Loucy (cell line): Measurements from ENCODE around the gene KLHDC8A.

Experiments
- H2AFZ ChIP-seq: fragments of 200-600 bp; sonication (generic); 2 replicates; pipeline ENCODE4 v1.6.0; 2016; ENCODE audit warnings: antibody characterized with exemption, mild to moderate bottlenecking, low read length, moderate library complexity
- H3F3A ChIP-seq: fragments of 200-600 bp; 2 replicates; pipeline ENCODE4 v1.6.0; 2016; ENCODE audit warnings: antibody characterized with exemption, low read depth, mild to moderate bottlenecking
- H3K27me3 ChIP-seq: fragments of 200-600 bp; sonication (generic); 2 replicates; pipeline ENCODE4 v1.6.1; 2014; ENCODE audit warnings: low read length, mild to moderate bottlenecking; ENCODE audit not compliant: insufficient read depth, poor library complexity, severe bottlenecking
- H3K36me3 ChIP-seq: fragments of 200-600 bp; sonication (generic); 2 replicates; pipeline ENCODE4 v1.6.1; 2016; ENCODE audit warnings: low read length; ENCODE audit not compliant: insufficient read depth
- H3K4me1 ChIP-seq: fragments of 200-600 bp; sonication (generic); 2 replicates; pipeline ENCODE4 v1.5.1; 2014; ENCODE audit warnings: low read length, mild to moderate bottlenecking; ENCODE audit not compliant: insufficient read depth, poor library complexity, severe bottlenecking
- H3K4me2 ChIP-seq: fragments of 200-600 bp; sonication (generic); 2 replicates; pipeline ENCODE4 v1.6.0; 2014; ENCODE audit warnings: antibody characterized with exemption, low read length, low read depth, mild to moderate bottlenecking; ENCODE audit not compliant: poor library complexity, severe bottlenecking
- H3K4me3 ChIP-seq: fragments of 200-600 bp; sonication (generic); 2 replicates; pipeline ENCODE4 v1.5.1; 2014; ENCODE audit warnings: low read length, mild to moderate bottlenecking, mixed read lengths; ENCODE audit not compliant: poor library complexity, severe bottlenecking
- H3K79me2 ChIP-seq: fragments of 200-600 bp; sonication (generic); 2 replicates; pipeline ENCODE4 v1.6.1; 2014; ENCODE audit warnings: low read length; ENCODE audit not compliant: insufficient read depth
- H3K9ac ChIP-seq: fragments of 200-600 bp; sonication (generic); 2 replicates; pipeline ENCODE4 v1.6.0; 2014; ENCODE audit warnings: mild to moderate bottlenecking, low read depth, low read length, moderate library complexity; ENCODE audit not compliant: poor library complexity, severe bottlenecking
- H3K9me2 ChIP-seq: fragments of 200-600 bp; sonication (generic); replicated peaks from 2 replicates; pipeline ENCODE4 v1.6.1; 2016; ENCODE audit warnings: low read depth, low read length, mixed read lengths
- H3K9me3 ChIP-seq: fragments of 200-600 bp; sonication (generic); 2 replicates; pipeline ENCODE4 v1.6.1; 2014; ENCODE audit warnings: mild to moderate bottlenecking, antibody characterized with exemption, low read length, low read depth; ENCODE audit not compliant: insufficient read depth
- H4K20me1 ChIP-seq: fragments of 200-600 bp; sonication (generic); 2 replicates; pipeline ENCODE4 v1.6.0; 2014; ENCODE audit warnings: antibody characterized with exemption, low read length, mild to moderate bottlenecking; ENCODE audit not compliant: insufficient read depth, poor library complexity, severe bottlenecking
- EZH2phosphoT487 ChIP-seq: fragments of 200-600 bp; IDR thresholded peaks from 2 replicates; pipeline ENCODE4 v1.6.1; 2018; ENCODE audit warnings: antibody characterized with exemption, mild to moderate bottlenecking, moderate library complexity, borderline replicate concordance
- TF ChIP-seq, protein P1 (sequence below): fragments of 200-600 bp; sonication (generic); conservative IDR thresholded peaks from 2 replicates; pipeline ENCODE4 v1.5.1; 2014; ENCODE audit warnings: mild to moderate bottlenecking, antibody characterized with exemption, low read length

Gene KLHDC8A

GRCh38 chr1:205351984-205352713, 4.6 kb downstream of the KLHDC8A start:
- Histone ChIP-seq H3K4me2 (no peak overlapping the region), H3K9ac (no peak overlapping the region), H3K79me2 (no peaks in the 10 kb centered on the region), H3K4me1 (peaks cover 4% of the 10 kb centered on the region), H4K20me1 (no peaks in the 10 kb centered on the region), H3K36me3 (no peaks in the 10 kb centered on the region), H3K9me3 (no peaks in the 10 kb centered on the region), H2AFZ (no peak overlapping the region), H3F3A (no peaks in the 10 kb centered on the region), H3K27me3 (no peaks in the 10 kb centered on the region), H3K9me2 (no peaks in the 10 kb centered on the region), H3K4me3 (no peak overlapping the region)
- TF ChIP-seq, protein P1, sequence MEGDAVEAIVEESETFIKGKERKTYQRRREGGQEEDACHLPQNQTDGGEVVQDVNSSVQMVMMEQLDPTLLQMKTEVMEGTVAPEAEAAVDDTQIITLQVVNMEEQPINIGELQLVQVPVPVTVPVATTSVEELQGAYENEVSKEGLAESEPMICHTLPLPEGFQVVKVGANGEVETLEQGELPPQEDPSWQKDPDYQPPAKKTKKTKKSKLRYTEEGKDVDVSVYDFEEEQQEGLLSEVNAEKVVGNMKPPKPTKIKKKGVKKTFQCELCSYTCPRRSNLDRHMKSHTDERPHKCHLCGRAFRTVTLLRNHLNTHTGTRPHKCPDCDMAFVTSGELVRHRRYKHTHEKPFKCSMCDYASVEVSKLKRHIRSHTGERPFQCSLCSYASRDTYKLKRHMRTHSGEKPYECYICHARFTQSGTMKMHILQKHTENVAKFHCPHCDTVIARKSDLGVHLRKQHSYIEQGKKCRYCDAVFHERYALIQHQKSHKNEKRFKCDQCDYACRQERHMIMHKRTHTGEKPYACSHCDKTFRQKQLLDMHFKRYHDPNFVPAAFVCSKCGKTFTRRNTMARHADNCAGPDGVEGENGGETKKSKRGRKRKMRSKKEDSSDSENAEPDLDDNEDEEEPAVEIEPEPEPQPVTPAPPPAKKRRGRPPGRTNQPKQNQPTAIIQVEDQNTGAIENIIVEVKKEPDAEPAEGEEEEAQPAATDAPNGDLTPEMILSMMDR, result no peak
- TF ChIP-seq EZH2phosphoT487, result no peak

DNA sequence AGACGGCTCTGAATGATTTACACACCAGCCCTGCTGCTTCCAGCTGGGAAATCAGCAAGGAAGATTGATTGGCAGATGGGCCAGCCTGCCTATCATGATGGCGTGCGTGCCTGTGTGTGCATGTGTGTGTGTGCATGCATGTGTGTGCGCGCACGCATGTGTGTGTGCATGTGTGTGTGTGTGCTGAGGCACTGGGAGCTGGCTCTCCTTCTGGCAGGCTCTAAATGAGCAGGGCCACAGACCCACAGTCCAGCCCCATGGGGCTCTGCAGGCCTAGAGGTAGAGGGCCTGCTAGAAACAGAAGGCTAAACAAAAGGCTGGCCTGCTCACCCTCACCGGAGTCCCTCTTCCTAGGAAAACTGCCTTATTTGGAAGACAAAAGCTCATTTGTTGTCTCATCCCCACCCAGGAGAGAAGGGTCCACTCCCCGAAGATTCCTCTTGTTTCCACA, 6.0 kb downstream of the KLHDC8A start:
- Histone ChIP-seq H3K36me3 (no peaks in the 10 kb centered on the region), H3K79me2 (no peaks in the 10 kb centered on the region), H4K20me1 (no peaks in the 10 kb centered on the region), H3K4me1 (peaks cover 4% of the 10 kb centered on the region), H3K4me3 (no peak overlapping the region), H3F3A (no peaks in the 10 kb centered on the region), H3K27me3 (no peaks in the 10 kb centered on the region), H2AFZ (no peak overlapping the region), H3K9me2 (no peaks in the 10 kb centered on the region), H3K4me2 (no peak overlapping the region), H3K9me3 (no peaks in the 10 kb centered on the region), H3K9ac (no peak overlapping the region)
- TF ChIP-seq, protein P1, result no peak
- no peak for TF ChIP-seq EZH2phosphoT487

DNA sequence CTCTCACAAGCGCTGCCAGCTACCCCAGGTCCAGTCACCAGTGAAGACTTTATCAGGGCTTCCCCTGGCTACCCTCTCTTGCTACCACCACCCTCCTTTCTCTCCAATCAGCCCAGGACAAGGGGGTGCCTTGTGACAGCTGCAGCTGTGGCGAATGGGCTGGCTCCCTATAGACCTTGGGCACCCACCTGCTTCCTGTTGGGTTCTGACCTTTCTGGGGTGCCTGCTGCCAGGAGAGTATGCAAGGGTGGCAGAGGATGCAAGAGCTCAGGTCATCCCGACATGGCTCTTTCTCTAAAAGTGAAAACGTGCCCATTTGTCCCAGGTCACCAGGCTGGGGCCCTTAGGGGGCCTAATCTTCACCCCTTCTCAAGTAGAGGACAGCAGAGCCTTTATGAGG, 6.6 kb downstream of the KLHDC8A start:
- Histone ChIP-seq H3K9me3 (no peaks in the 10 kb centered on the region), H2AFZ (no peak overlapping the region), H4K20me1 (no peaks in the 10 kb centered on the region), H3K4me1 (peaks cover 4% of the 10 kb centered on the region), H3K27me3 (no peaks in the 10 kb centered on the region), H3K36me3 (no peaks in the 10 kb centered on the region), H3K4me2 (no peak overlapping the region), H3K4me3 (no peak overlapping the region), H3K9ac (no peak overlapping the region), H3K9me2 (no peaks in the 10 kb centered on the region), H3F3A (no peaks in the 10 kb centered on the region), H3K79me2 (no peaks in the 10 kb centered on the region)
- no peak for TF ChIP-seq EZH2phosphoT487
- TF ChIP-seq, protein P1, result no peak
